NCI-H2227 (cell line): ENCODE results near the gene DEPDC5.

Experiments used
- DNase-seq: peaks from one replicate; lab custom pipeline; 2025; ENCODE audit not compliant: unreplicated experiment; lab: John Stamatoyannopoulos, UW

DEPDC5 gene

GRCh38 chr22:31920306-31920705, 166.5 kb downstream of the DEPDC5 start:
- DNase-seq: no peak

- DNase-seq: no peak
Measured at GRCh38 chr22:31921106-31921505, 167.3 kb downstream of the DEPDC5 start.

- DNase-seq: no peak
Measured at GRCh38 chr22:31922534-31922933, 168.7 kb downstream of the DEPDC5 start.

GRCh38 chr22:31923136-31923535, 169.3 kb downstream of the DEPDC5 start:
- DNase-seq: no peak

- DNase-seq: no peak
Measured at GRCh38 chr22:31923747-31924146, 169.9 kb downstream of the DEPDC5 start.

- DNase-seq: no peak
Measured at GRCh38 chr22:31925056-31925455, 171.2 kb downstream of the DEPDC5 start.

- no peak for DNase-seq
Measured at GRCh38 chr22:31926024-31926423, 172.2 kb downstream of the DEPDC5 start.

- DNase-seq: peak; percentile 48
Measured at GRCh38 chr22:31926969-31927368, 173.2 kb downstream of the DEPDC5 start.

GRCh38 chr22:31927562-31927961, 173.7 kb downstream of the DEPDC5 start:
- no peak for DNase-seq

- DNase-seq: peak; percentile 15
Measured at GRCh38 chr22:31929167-31929930, 175.5 kb downstream of the DEPDC5 start.

GRCh38 chr22:31932863-31933262, 179.0 kb downstream of the DEPDC5 start:
- DNase-seq: no peak

- no peak for DNase-seq
Measured at GRCh38 chr22:31933406-31933805, 179.6 kb downstream of the DEPDC5 start.

GRCh38 chr22:31933816-31934482, 180.1 kb downstream of the DEPDC5 start:
- no peak for DNase-seq

- DNase-seq: no peak
Measured at GRCh38 chr22:31935961-31936635, 182.3 kb downstream of the DEPDC5 start.

- no peak for DNase-seq
Measured at GRCh38 chr22:31937341-31937740, 183.5 kb downstream of the DEPDC5 start.

- no peak for DNase-seq
Measured at GRCh38 chr22:31938296-31938695, 184.5 kb downstream of the DEPDC5 start.

GRCh38 chr22:31940506-31940905, 186.7 kb downstream of the DEPDC5 start:
- DNase-seq: no peak

- DNase-seq: no peak
Measured at GRCh38 chr22:31942091-31942490, 188.3 kb downstream of the DEPDC5 start.

- no peak for DNase-seq
Measured at GRCh38 chr22:31943206-31943977, 189.6 kb downstream of the DEPDC5 start.

GRCh38 chr22:31943978-31944699, 190.3 kb downstream of the DEPDC5 start, which contains the start of gene YWHAH:
YWHAH (plus strand) TSS chr22:31944535; CDS start chr22:31944734, 199 bp downstream.
- peak; percentile 94 for DNase-seq
